Medulla oblongata (tissue), 1 donor: ENCODE measurements around the gene TCOF1.

Experiments used
- DNase-seq: peaks from one replicate; pipeline ENCODE4 v3.0.0-alpha.2; 2015; ENCODE audit errors: extremely low spot score

TCOF1 gene

GRCh38 chr5:150428106-150428876 lies 70.8 kb downstream of the TCOF1 start:
- DNase-seq, result peak; percentile 58

- no peak for DNase-seq
These were observed 71.5 kb downstream of the TCOF1 start for GRCh38 chr5:150428978-150429377.

GRCh38 chr5:150429410-150429873 lies 71.9 kb downstream of the TCOF1 start:
- DNase-seq, result no peak

GRCh38 chr5:150431048-150431447 lies 73.6 kb downstream of the TCOF1 start:
- DNase-seq, result no peak

GRCh38 chr5:150431574-150431973 lies 74.1 kb downstream of the TCOF1 start:
- DNase-seq, result no peak

- no peak for DNase-seq
These were observed 77.0 kb downstream of the TCOF1 start for GRCh38 chr5:150434464-150434863.

GRCh38 chr5:150436141-150436680 lies 78.7 kb downstream of the TCOF1 start:
- peak; percentile 92 for DNase-seq

- DNase-seq, result no peak
These were observed 81.5 kb downstream of the TCOF1 start for GRCh38 chr5:150438873-150439546.

- no peak for DNase-seq
These were observed 83.7 kb downstream of the TCOF1 start for GRCh38 chr5:150440948-150441812.

- DNase-seq, result no peak
These were observed 84.6 kb downstream of the TCOF1 start for GRCh38 chr5:150441813-150442698.

- DNase-seq, result no peak
These were observed 85.2 kb downstream of the TCOF1 start for GRCh38 chr5:150442699-150443080.

GRCh38 chr5:150443242-150444075 lies 86.0 kb downstream of the TCOF1 start:
- no peak for DNase-seq

- DNase-seq, result no peak
These were observed 87.3 kb downstream of the TCOF1 start for GRCh38 chr5:150444770-150445169.

GRCh38 chr5:150446088-150446487 lies 88.6 kb downstream of the TCOF1 start:
- DNase-seq, result no peak

GRCh38 chr5:150446583-150446982 lies 89.1 kb downstream of the TCOF1 start:
- no peak for DNase-seq

- no peak for DNase-seq
These were observed 89.7 kb downstream of the TCOF1 start for GRCh38 chr5:150447188-150447587.

GRCh38 chr5:150448334-150448733 lies 90.8 kb downstream of the TCOF1 start:
- DNase-seq, result no peak

- DNase-seq, result no peak
These were observed 91.5 kb downstream of the TCOF1 start for GRCh38 chr5:150448952-150449516.
